Parathyroid adenoma (tissue), 2 donors: Measurements from ENCODE around the gene FXYD5.

Source experiments
- H2AFZ ChIP-seq: fragments of 300-600 bp; sonication (generic); one replicate; pipeline ENCODE4 v1.7.0; 2017; ENCODE audit warnings: antibody characterized with exemption, mild to moderate bottlenecking
- H3K27ac ChIP-seq: fragments of 300-600 bp; sonication (generic); one replicate; pipeline ENCODE4 v1.7.0; 2017
- H3K27me3 ChIP-seq: fragments of 300-600 bp; sonication (generic); one replicate; pipeline ENCODE4 v1.7.0; 2017; ENCODE audit warnings: low read length; ENCODE audit not compliant: control insufficient read depth, insufficient read depth
- H3K36me3 ChIP-seq: fragments of 300-600 bp; sonication (generic); one replicate; pipeline ENCODE4 v1.7.0; 2017; ENCODE audit warnings: low read length; ENCODE audit not compliant: control insufficient read depth, insufficient read depth
- H3K4me1 ChIP-seq: fragments of 300-600 bp; sonication (generic); one replicate; pipeline ENCODE4 v1.7.0; 2017; ENCODE audit warnings: control low read depth
- H3K4me2 ChIP-seq: fragments of 300-600 bp; sonication (generic); one replicate; pipeline ENCODE4 v1.7.0; 2017; ENCODE audit warnings: low read length
- H3K4me3 ChIP-seq: fragments of 300-600 bp; sonication (generic); one replicate; pipeline ENCODE4 v1.7.0; 2017; ENCODE audit warnings: low read depth, low read length
- H3K79me2 ChIP-seq: fragments of 300-600 bp; sonication (generic); one replicate; pipeline ENCODE4 v1.7.0; 2017; ENCODE audit warnings: control low read depth
- H3K9ac ChIP-seq: fragments of 300-600 bp; sonication (generic); one replicate; pipeline ENCODE4 v1.7.0; 2017; ENCODE audit warnings: mild to moderate bottlenecking
- H3K9me3 ChIP-seq: fragments of 300-600 bp; sonication (generic); one replicate; pipeline ENCODE4 v1.7.0; 2017; ENCODE audit warnings: low read length; ENCODE audit not compliant: control insufficient read depth
- TF ChIP-seq, protein P1 (sequence below): fragments of 300-600 bp; sonication (generic); IDR thresholded peaks from one replicate; pipeline ENCODE4 v1.7.0; 2017; ENCODE audit warnings: antibody characterized with exemption, mild to moderate bottlenecking
- donor health status: primary hyperparathyroidism.

The FXYD5 gene

DNA sequence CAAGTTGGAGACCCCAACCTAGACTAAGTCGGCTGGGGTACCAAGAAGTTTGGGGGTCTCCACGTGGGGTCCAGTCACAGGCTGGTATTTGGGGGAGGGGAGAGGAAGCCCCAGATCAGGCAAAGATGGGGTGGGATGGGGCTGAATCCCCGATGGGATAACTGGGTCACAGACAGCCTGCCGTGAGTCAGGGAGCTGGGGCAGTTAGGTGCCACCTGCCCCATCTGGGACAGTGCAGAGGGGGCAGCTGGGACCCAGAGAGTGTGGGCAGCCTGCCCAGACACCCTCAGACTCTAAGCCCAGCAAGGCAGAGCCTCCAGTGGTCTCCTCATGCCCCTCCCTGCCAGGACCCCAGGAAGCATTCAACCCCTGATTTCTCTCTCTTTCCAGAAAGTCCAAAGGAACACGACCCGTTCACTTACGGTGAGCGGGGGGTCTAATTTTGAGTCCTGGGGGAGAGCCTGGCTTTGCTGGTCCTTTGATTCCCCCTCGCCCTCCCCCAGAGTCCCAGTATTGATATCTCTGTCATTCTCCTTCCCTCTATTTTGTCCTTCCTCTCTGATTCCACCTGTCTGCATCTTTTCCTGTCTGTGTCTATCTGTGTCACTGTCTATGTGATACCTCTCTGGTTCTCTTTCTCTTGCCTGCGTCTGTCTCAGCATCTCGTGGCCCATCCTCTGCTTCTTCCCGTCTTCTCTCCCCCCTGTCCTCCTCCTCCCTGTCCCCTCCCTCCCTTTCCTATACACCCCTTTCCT, 14.2 kb upstream of the FXYD5 start:
- TF ChIP-seq, protein P1, sequence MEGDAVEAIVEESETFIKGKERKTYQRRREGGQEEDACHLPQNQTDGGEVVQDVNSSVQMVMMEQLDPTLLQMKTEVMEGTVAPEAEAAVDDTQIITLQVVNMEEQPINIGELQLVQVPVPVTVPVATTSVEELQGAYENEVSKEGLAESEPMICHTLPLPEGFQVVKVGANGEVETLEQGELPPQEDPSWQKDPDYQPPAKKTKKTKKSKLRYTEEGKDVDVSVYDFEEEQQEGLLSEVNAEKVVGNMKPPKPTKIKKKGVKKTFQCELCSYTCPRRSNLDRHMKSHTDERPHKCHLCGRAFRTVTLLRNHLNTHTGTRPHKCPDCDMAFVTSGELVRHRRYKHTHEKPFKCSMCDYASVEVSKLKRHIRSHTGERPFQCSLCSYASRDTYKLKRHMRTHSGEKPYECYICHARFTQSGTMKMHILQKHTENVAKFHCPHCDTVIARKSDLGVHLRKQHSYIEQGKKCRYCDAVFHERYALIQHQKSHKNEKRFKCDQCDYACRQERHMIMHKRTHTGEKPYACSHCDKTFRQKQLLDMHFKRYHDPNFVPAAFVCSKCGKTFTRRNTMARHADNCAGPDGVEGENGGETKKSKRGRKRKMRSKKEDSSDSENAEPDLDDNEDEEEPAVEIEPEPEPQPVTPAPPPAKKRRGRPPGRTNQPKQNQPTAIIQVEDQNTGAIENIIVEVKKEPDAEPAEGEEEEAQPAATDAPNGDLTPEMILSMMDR: no peak
- Histone ChIP-seq H2AFZ (no peak overlapping the region), H3K4me3 (peak overlapping the region; percentile 34), H3K36me3 (no peaks in the 10 kb centered on the region), H3K27ac (peak overlapping the region; percentile 42), H3K4me1 (peaks cover 4% of the 10 kb centered on the region), H3K79me2 (no peaks in the 10 kb centered on the region), H3K9ac (no peak overlapping the region), H3K9me3 (no peaks in the 10 kb centered on the region), H3K27me3 (peaks cover 12% of the 10 kb centered on the region), H3K4me2 (no peak overlapping the region)

DNA sequence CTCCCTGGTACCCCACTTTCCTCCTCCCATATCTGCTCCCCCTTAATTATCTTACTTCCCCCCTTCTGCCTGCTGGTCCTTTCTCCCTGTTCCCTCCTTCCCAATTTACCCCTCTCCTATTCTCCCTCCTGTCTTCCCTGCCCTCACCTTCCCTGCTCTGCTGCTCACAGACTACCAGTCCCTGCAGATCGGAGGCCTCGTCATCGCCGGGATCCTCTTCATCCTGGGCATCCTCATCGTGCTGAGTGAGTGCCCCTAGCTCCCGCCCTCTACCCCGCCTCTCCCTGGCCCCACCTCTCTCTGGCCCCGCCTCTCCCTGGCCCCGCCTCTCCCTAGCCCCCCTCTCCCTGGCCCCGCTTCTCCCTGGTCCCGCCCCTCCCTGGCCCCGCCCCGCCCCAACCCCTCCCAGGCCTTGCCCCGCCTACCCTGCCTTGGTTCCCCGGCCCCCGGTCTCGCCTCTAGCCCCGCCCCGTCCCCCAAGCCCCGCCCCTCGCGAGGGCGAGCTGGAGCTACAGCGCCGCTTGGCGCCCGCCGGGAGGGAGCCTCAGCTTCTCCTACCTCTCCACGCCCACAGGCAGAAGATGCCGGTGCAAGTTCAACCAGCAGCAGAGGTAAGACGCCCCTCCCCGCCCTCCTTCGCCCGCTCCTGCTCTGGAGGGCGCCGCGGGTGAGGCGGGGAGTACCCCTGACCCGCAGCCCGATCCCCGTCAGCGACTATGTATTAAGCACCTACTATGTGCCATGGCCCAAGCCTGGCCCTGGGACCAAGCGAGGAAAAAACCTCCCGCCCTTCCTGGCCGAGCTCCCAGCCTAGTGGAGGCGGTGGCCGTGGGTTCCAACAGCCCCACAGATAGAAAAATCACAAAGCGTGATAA, 13.3 kb upstream of the FXYD5 start:
- Histone ChIP-seq H3K4me1 (peaks cover 4% of the 10 kb centered on the region), H3K9me3 (no peaks in the 10 kb centered on the region), H3K27ac (peak overlapping the region; percentile 32), H3K36me3 (no peaks in the 10 kb centered on the region), H3K4me3 (peak overlapping the region; percentile 34), H3K79me2 (no peaks in the 10 kb centered on the region), H2AFZ (no peak overlapping the region), H3K9ac (no peak overlapping the region), H3K4me2 (no peak overlapping the region), H3K27me3 (peaks cover 12% of the 10 kb centered on the region)
- TF ChIP-seq, protein P1: no peak

DNA sequence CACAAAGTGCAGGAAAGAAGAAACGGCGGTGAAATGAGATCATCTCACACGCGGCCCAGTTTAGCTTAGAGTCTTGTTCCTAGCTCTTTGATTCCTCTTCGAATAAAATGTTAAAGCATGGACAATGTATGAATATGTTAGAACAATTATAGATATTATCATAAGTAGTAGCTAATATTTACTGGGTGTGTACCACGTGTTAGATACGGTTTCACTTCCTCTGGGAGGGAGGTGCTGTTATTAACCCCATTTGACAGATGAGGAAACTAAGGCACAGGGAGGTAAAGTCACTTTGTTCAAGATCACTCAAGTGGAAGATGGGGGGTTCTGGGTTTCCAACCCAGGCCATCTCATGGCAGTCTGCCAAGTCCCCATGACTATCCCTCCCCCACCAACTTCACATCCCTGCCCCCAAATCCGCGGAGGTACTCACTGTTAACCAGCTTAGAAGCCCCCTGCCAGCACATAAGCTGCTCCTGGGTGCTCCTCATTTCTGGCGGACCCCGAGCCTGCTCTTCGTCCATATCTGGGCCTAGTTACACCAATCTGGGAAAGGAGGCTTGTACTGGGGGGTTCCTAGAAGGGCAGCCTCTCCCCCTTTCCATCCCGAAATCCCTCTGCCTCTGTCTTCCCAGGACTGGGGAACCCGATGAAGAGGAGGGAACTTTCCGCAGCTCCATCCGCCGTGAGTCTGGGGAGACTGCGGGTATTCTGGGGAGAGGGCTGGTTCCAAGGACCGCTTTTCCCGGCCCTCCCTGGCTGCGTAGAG, 12.5 kb upstream of the FXYD5 start:
- no peak overlapping the region for H3K9ac ChIP-seq
- no peak overlapping the region for H3K4me3 ChIP-seq
- no peaks in the 10 kb centered on the region for H3K79me2 ChIP-seq
- TF ChIP-seq, protein P1: no peak
- H3K4me2 ChIP-seq: no peak overlapping the region
- H3K4me1 ChIP-seq: peaks cover 4% of the 10 kb centered on the region
- peaks cover 12% of the 10 kb centered on the region for H3K27me3 ChIP-seq
- H2AFZ ChIP-seq: no peak overlapping the region
- H3K9me3 ChIP-seq: no peaks in the 10 kb centered on the region
- no peaks in the 10 kb centered on the region for H3K36me3 ChIP-seq
- no peak overlapping the region for H3K27ac ChIP-seq

DNA sequence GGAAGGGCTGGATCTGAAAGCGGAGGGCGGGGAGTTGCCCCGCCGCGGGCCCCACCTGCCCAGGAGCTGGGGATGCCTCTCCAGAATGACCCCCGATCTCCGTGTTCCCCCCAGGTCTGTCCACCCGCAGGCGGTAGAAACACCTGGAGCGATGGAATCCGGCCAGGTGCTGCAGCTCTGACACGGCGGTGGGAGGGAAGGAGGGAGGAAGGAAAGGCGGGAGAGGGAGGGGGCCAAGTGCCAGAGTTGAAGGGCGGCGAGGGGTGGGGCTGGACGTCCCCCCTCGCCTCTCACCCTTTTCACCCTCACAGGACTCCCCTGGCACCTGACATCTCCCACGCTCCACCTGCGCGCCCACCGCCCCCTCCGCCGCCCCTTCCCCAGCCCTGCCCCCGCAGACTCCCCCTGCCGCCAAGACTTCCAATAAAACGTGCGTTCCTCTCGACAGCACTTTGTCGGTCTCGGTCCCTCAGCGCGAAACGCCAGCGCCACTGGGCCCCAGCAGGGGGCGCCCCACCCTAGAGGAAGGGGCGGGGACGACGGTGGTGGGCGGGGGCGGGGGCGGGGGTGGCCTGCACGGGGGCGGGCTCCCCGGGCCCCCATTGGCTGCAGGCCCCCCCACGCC, 11.8 kb upstream of the FXYD5 start:
- Histone ChIP-seq H3K27me3 (peaks cover 12% of the 10 kb centered on the region), H3K9ac (no peak overlapping the region), H3K9me3 (no peaks in the 10 kb centered on the region), H3K79me2 (no peaks in the 10 kb centered on the region), H3K4me3 (no peak overlapping the region), H2AFZ (no peak overlapping the region), H3K36me3 (no peaks in the 10 kb centered on the region), H3K27ac (no peak overlapping the region), H3K4me1 (peaks cover 4% of the 10 kb centered on the region), H3K4me2 (no peak overlapping the region)
- TF ChIP-seq, protein P1: no peak
